ENCODE data around the gene SLC25A46.

- TF ChIP-seq CTCF (IDR thresholded peaks at IDR 0.05; ENCODE audit: low read depth, low read length, poor library complexity, severe bottlenecking) = no peak
- no peak for TF ChIP-seq EZH2phosphoT487 (IDR thresholded peaks at IDR 0.05; ENCODE audit: borderline replicate concordance, low read length)
Observed at GRCh38 chr5:110768138-110768860, 29.5 kb downstream of the SLC25A46 start.
